ENCODE data around the gene PEMT. TPM values are rescaled to one million over a fixed set of nuclear protein-coding genes. Genes with fewer than 3 reads are reported as not detected.

PEMT gene
- total RNA-seq, 1 donor from 2014 or later = 41.9 TPM

DNA sequence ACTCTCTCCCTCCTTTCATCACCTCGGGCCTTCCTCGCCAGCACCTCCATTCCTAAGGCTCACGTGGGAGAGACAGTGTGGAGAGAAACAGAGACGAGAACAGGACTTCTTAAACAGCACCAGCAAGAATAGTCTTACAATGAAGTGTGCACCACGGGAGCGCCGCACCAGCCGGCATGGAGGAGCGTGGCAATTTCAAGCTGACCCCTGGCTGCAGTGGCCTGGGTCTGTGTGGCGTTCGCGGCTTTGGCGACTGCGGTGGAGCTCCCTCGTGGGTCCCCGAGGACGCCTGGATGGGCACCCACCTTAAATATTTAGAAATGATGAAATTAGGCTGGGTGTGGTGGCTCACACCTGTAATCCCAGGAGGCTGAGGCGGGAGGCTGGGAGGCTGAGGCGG lies 135.3 kb downstream of the PEMT start:
- DNase-seq (ENCODE audit: low spot score in 2 of 2, unreplicated experiment in 2 of 2) = no peak
- no peaks in the 10 kb centered on the region for H3K4me1 Mint-ChIP-seq
- no peak overlapping the region for H3K4me3 Mint-ChIP-seq
- H3K27me3 Mint-ChIP-seq (ENCODE audit: low read depth) = peaks cover 24% of the 10 kb centered on the region
- TF ChIP-seq, protein P1, sequence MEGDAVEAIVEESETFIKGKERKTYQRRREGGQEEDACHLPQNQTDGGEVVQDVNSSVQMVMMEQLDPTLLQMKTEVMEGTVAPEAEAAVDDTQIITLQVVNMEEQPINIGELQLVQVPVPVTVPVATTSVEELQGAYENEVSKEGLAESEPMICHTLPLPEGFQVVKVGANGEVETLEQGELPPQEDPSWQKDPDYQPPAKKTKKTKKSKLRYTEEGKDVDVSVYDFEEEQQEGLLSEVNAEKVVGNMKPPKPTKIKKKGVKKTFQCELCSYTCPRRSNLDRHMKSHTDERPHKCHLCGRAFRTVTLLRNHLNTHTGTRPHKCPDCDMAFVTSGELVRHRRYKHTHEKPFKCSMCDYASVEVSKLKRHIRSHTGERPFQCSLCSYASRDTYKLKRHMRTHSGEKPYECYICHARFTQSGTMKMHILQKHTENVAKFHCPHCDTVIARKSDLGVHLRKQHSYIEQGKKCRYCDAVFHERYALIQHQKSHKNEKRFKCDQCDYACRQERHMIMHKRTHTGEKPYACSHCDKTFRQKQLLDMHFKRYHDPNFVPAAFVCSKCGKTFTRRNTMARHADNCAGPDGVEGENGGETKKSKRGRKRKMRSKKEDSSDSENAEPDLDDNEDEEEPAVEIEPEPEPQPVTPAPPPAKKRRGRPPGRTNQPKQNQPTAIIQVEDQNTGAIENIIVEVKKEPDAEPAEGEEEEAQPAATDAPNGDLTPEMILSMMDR (IDR thresholded peaks at IDR 0.05; ENCODE audit: unreplicated experiment) = no peak
- H3K36me3 Mint-ChIP-seq = no peaks in the 10 kb centered on the region
- no peak overlapping the region for H3K27ac Mint-ChIP-seq
- H3K9me3 Mint-ChIP-seq = peaks cover 8% of the 10 kb centered on the region

Other genes with a start within 250 kb of the PEMT start
- 17.9 to 20.1 TPM (median 18.9 TPM) in 3 replicates for gene MED9, start 114.7 kb downstream of the PEMT start, total RNA-seq
- 1.9 to 2.8 TPM (median 2.1 TPM) in 3 replicates for gene RASD1, start 95.3 kb downstream of the PEMT start, total RNA-seq
- gene RAI1, start 89.8 kb upstream of the PEMT start, total RNA-seq = 127 to 137 TPM (median 129 TPM) in 3 replicates
- gene SREBF1, start 245.3 kb upstream of the PEMT start, total RNA-seq = 179 to 187 TPM (median 181 TPM) in 3 replicates

Data from mesothelial cell of epicardium (in vitro differentiated cells).